BLaER1 treated with 17β-estradiol and CSF1 and Interleukin-3, amounts not matched to agents 10 nM and 100 nM (cell line): ENCODE results near the gene TLR2.

ENCODE experiments used
- H3K27ac ChIP-seq, 11 experiments: shearing (Covaris generic); formaldehyde crosslinking; 2 replicates each; pipeline ENCODE4 v1.8.1; 2022
- H3K27me3 ChIP-seq, 11 experiments: shearing (Covaris generic); formaldehyde crosslinking; 2 replicates each; pipeline ENCODE4 v1.8.1; 2022
- H3K36me3 ChIP-seq, 11 experiments: shearing (Covaris generic); formaldehyde crosslinking; 2 replicates each; pipeline ENCODE4 v1.8.1; 2022
- H3K4me1 ChIP-seq, 10 experiments: shearing (Covaris generic); formaldehyde crosslinking; 2 replicates each; pipeline ENCODE4 v1.8.1; 2022
- H3K4me2 ChIP-seq, 11 experiments: shearing (Covaris generic); formaldehyde crosslinking; 2 replicates each; pipeline ENCODE4 v1.8.1; 2022
- H3K4me3 ChIP-seq, 10 experiments: shearing (Covaris generic); formaldehyde crosslinking; 2 replicates each; pipeline ENCODE4 v1.8.1; 2022
- H3K9ac ChIP-seq, 11 experiments: shearing (Covaris generic); formaldehyde crosslinking; 2 replicates each; pipeline ENCODE4 v1.8.1; 2022
- H3K9me3 ChIP-seq, 11 experiments: shearing (Covaris generic); formaldehyde crosslinking; replicated peaks in 1 of 11; 2 replicates each; pipeline ENCODE4 v1.8.1; 2022
- H4K20me1 ChIP-seq, 11 experiments: shearing (Covaris generic); formaldehyde crosslinking; 2 replicates each; pipeline ENCODE4 v1.8.1; 2022
- Cebpa-rat ChIP-seq, 11 experiments: shearing (Covaris generic); IDR thresholded peaks; 2 replicates each; pipeline ENCODE4 v1.8.1; 2022

Gene TLR2

GRCh38 chr4:153684182-153684970 lies at the start of gene TLR2:
TLR2 (plus strand) TSS chr4:153684280; CDS start chr4:153702908, 18,628 bp downstream.
- TF ChIP-seq Cebpa-rat (IDR thresholded peaks at IDR 0.05), result no peak
- H4K20me1 ChIP-seq, result no peaks in the 10 kb centered on the region
- peak within 1 kb of the TSS in 3 of 11 experiments; percentile 6 to 57 (median 43); a peak in 3 of 22 replicates for H3K27ac ChIP-seq
- peaks cover 68 to 91% (median 84%) of the 10 kb centered on the region in 11 experiments for H3K9me3 ChIP-seq
- H3K4me1 ChIP-seq, result peaks cover 6 to 25% (median 12%) of the 10 kb centered on the region in 10 experiments; a peak in 19 of 20 replicates
- peaks cover 23 to 45% (median 39%) of the 10 kb centered on the region in 11 experiments for H3K27me3 ChIP-seq
- peak within 1 kb of the TSS; percentile 61 to 99 (median 82) for H3K4me2 ChIP-seq
- H3K4me3 ChIP-seq, result peak within 1 kb of the TSS; percentile 43 to 67 (median 54)
- H3K9ac ChIP-seq, result peak within 1 kb of the TSS in 6 of 11 experiments; percentile 13 to 78 (median 38); a peak in 8 of 22 replicates
- peaks cover 0 to 39% (median 30%) of the 10 kb centered on the region in 11 experiments; a peak in 21 of 22 replicates for H3K36me3 ChIP-seq

- Histone ChIP-seq H3K27ac (peak overlapping the region in 9 of 11 experiments; percentile 14 to 64 (median 44); a peak in 11 of 22 replicates), H3K9ac (peak overlapping the region in 4 of 11 experiments; percentile 15 to 42 (median 32); a peak in 3 of 22 replicates), H3K27me3 (no peaks in the 10 kb centered on the region), H3K4me2 (peak overlapping the region in 9 of 11 experiments; percentile 20 to 81 (median 65); a peak in 14 of 22 replicates), H3K4me1 (peaks cover 40 to 72% (median 59%) of the 10 kb centered on the region in 10 experiments), H4K20me1 (peaks cover 0 to 41% (median 0%) of the 10 kb centered on the region in 11 experiments; a peak in 4 of 22 replicates), H3K36me3 (peaks cover 47 to 91% (median 86%) of the 10 kb centered on the region in 11 experiments), H3K4me3 (no peak overlapping the region), H3K9me3 (peaks cover 0 to 13% (median 0%) of the 10 kb centered on the region in 11 experiments; a peak in 5 of 22 replicates)
- TF ChIP-seq Cebpa-rat (IDR thresholded peaks at IDR 0.05), result no peak
These were observed 49.2 kb upstream of the TLR2 start for GRCh38 chr4:153634738-153635353.

- Histone ChIP-seq H3K9ac (peak overlapping the region in 9 of 11 experiments; percentile 15 to 54 (median 40); a peak in 13 of 22 replicates), H3K27ac (peak overlapping the region in 9 of 11 experiments; percentile 14 to 64 (median 44); a peak in 19 of 22 replicates), H3K27me3 (no peaks in the 10 kb centered on the region), H3K4me3 (no peak overlapping the region), H3K36me3 (peaks cover 37 to 81% (median 76%) of the 10 kb centered on the region in 11 experiments), H4K20me1 (peaks cover 0 to 33% (median 0%) of the 10 kb centered on the region in 11 experiments; a peak in 4 of 22 replicates), H3K4me2 (peak overlapping the region; percentile 8 to 81 (median 57); a peak in 19 of 22 replicates), H3K9me3 (peaks cover 0 to 6% (median 0%) of the 10 kb centered on the region in 11 experiments; a peak in 5 of 22 replicates), H3K4me1 (peaks cover 50 to 72% (median 61%) of the 10 kb centered on the region in 10 experiments)
- 0 out of 22 replicates have a peak, but pooled peaks of 1 of the 11 experiments have one; percentile 8 for TF ChIP-seq Cebpa-rat (IDR thresholded peaks at IDR 0.05)
These were observed 48.2 kb upstream of the TLR2 start for GRCh38 chr4:153635846-153636245.

- Histone ChIP-seq H3K27me3 (no peaks in the 10 kb centered on the region), H3K27ac (peak overlapping the region in 7 of 11 experiments; percentile 13 to 64 (median 33); a peak in 9 of 22 replicates), H3K4me2 (peak overlapping the region in 10 of 11 experiments; percentile 7 to 74 (median 36); a peak in 12 of 22 replicates), H3K36me3 (peaks cover 24 to 68% (median 63%) of the 10 kb centered on the region in 11 experiments), H3K4me3 (no peak overlapping the region), H3K9ac (no peak overlapping the region), H3K9me3 (no peaks in the 10 kb centered on the region), H3K4me1 (peaks cover 64 to 75% (median 70%) of the 10 kb centered on the region in 10 experiments), H4K20me1 (peaks cover 0 to 22% (median 0%) of the 10 kb centered on the region in 11 experiments; a peak in 2 of 22 replicates)
- TF ChIP-seq Cebpa-rat (IDR thresholded peaks at IDR 0.05), result no peak
These were observed 46.9 kb upstream of the TLR2 start for GRCh38 chr4:153637201-153637600.

- Histone ChIP-seq H3K4me1 (peaks cover 69 to 83% (median 73%) of the 10 kb centered on the region in 10 experiments), H3K4me3 (no peak overlapping the region), H3K27ac (no peak overlapping the region), H3K9me3 (no peaks in the 10 kb centered on the region), H3K27me3 (no peaks in the 10 kb centered on the region), H4K20me1 (peaks cover 0 to 22% (median 0%) of the 10 kb centered on the region in 11 experiments; a peak in 2 of 22 replicates), H3K36me3 (peaks cover 15 to 60% (median 55%) of the 10 kb centered on the region in 11 experiments), H3K4me2 (no peak overlapping the region), H3K9ac (no peak overlapping the region)
- TF ChIP-seq Cebpa-rat (IDR thresholded peaks at IDR 0.05), result no peak
These were observed 46.1 kb upstream of the TLR2 start for GRCh38 chr4:153638011-153638410.

GRCh38 chr4:153638999-153639398 lies 45.1 kb upstream of the TLR2 start:
- Histone ChIP-seq H3K9me3 (no peaks in the 10 kb centered on the region), H3K27me3 (no peaks in the 10 kb centered on the region), H4K20me1 (peaks cover 0 to 22% (median 0%) of the 10 kb centered on the region in 11 experiments; a peak in 1 of 22 replicates), H3K36me3 (peaks cover 7 to 50% (median 45%) of the 10 kb centered on the region in 11 experiments), H3K4me3 (no peak overlapping the region), H3K4me1 (peaks cover 71 to 88% (median 78%) of the 10 kb centered on the region in 10 experiments), H3K27ac (no peak overlapping the region; a peak in 1 of 22 replicates), H3K4me2 (peak overlapping the region in 9 of 11 experiments; percentile 19 to 93 (median 54); a peak in 12 of 22 replicates), H3K9ac (no peak overlapping the region)
- no peak for TF ChIP-seq Cebpa-rat (IDR thresholded peaks at IDR 0.05)

- peak overlapping the region; percentile 19 to 93 (median 54) for H3K4me2 ChIP-seq
- no peaks in the 10 kb centered on the region for H3K27me3 ChIP-seq
- H3K36me3 ChIP-seq, result peaks cover 9 to 39% (median 34%) of the 10 kb centered on the region in 11 experiments
- peak overlapping the region in 4 of 10 experiments; percentile 2 to 51 (median 25); a peak in 7 of 20 replicates for H3K4me3 ChIP-seq
- H4K20me1 ChIP-seq, result peaks cover 0 to 12% (median 0%) of the 10 kb centered on the region in 11 experiments; a peak in 1 of 22 replicates
- peaks cover under 1 to 10% (median 3%) of the 10 kb centered on the region in 11 experiments; a peak in 20 of 22 replicates for H3K9me3 ChIP-seq
- H3K9ac ChIP-seq, result peak overlapping the region in 3 of 11 experiments; percentile 5 to 66 (median 50); a peak in 6 of 22 replicates
- TF ChIP-seq Cebpa-rat (IDR thresholded peaks at IDR 0.05), result no peak
- peak overlapping the region in 7 of 11 experiments; percentile 4 to 44 (median 26); a peak in 11 of 22 replicates for H3K27ac ChIP-seq
- peaks cover 61 to 86% (median 74%) of the 10 kb centered on the region in 10 experiments for H3K4me1 ChIP-seq
These were observed 44.0 kb upstream of the TLR2 start for GRCh38 chr4:153639833-153640802.
